SK-N-SH (cell line): ENCODE data around the gene BSG.

Experiments used
- EP300 ChIP-seq, 2 experiments: IDR thresholded peaks; 2 replicates each; pipeline versions ENCODE4 v1.4.0 to v1.6.1; 2012; ENCODE audit warnings: borderline replicate concordance in 1 of 2, low read depth in 1 of 2, low read length in 1 of 2
- FOSL2 ChIP-seq: IDR thresholded peaks from 2 replicates; pipeline ENCODE4 v1.4.0; 2012; ENCODE audit warnings: low read depth, mild to moderate bottlenecking, moderate library complexity, borderline replicate concordance
- GABPA ChIP-seq: IDR thresholded peaks from 2 replicates; pipeline ENCODE4 v1.4.0; 2012; ENCODE audit warnings: low read depth, mild to moderate bottlenecking
- MAX ChIP-seq: IDR thresholded peaks from 2 replicates; pipeline ENCODE4 v1.4.0; 2012; ENCODE audit warnings: low read depth
- MEF2A ChIP-seq: IDR thresholded peaks from 2 replicates; pipeline ENCODE4 v1.4.0; 2012; ENCODE audit warnings: low read depth, borderline replicate concordance
- NRF1 ChIP-seq: IDR thresholded peaks from 2 replicates; pipeline ENCODE4 v1.6.1; 2012; ENCODE audit warnings: low read depth, mild to moderate bottlenecking, low read length
- POLR2AphosphoS5 ChIP-seq: IDR thresholded peaks from 2 replicates; pipeline ENCODE4 v1.6.1; 2012; ENCODE audit warnings: low read depth, low read length
- RAD21 ChIP-seq: IDR thresholded peaks from 2 replicates; pipeline ENCODE4 v1.6.1; 2012; ENCODE audit warnings: mild to moderate bottlenecking, low read length
- RCOR1 ChIP-seq: fragments of 150-350 bp; IDR thresholded peaks from 2 replicates; pipeline ENCODE4 v1.6.1; 2017; ENCODE audit warnings: antibody characterized with exemption, low read length
- REST ChIP-seq: IDR thresholded peaks from 2 replicates; pipeline ENCODE4 v1.6.1; 2012; ENCODE audit warnings: mild to moderate bottlenecking, low read depth, low read length, moderate library complexity
- TAF1 ChIP-seq: IDR thresholded peaks from 2 replicates; pipeline ENCODE4 v1.6.1; 2012; ENCODE audit warnings: low read depth, mild to moderate bottlenecking, low read length, moderate library complexity, borderline replicate concordance
- TCF12 ChIP-seq: IDR thresholded peaks from 2 replicates; pipeline ENCODE4 v1.4.0; 2012
- YY1 ChIP-seq: IDR thresholded peaks from 2 replicates; pipeline ENCODE4 v1.4.0; 2012; ENCODE audit warnings: low read depth, mild to moderate bottlenecking
- TF ChIP-seq, protein P1 (sequence below): fragments of 200-600 bp; sonication (generic); IDR thresholded peaks from 2 replicates; pipeline ENCODE4 v1.6.1; 2017; ENCODE audit warnings: antibody characterized with exemption, mild to moderate bottlenecking, moderate library complexity

GRCh38 chr19:615619-616018 is 43.2 kb downstream of the BSG start:
- TF ChIP-seq RAD21 (no peak), YY1 (no peak), EP300 (IDR thresholded peaks at IDR 0.05; ENCODE audit: borderline replicate concordance in 1 of 2, low read depth in 1 of 2, low read length in 1 of 2) (no peak), POLR2AphosphoS5 (no peak), RCOR1 (no peak), NRF1 (no peak), TCF12 (no peak), MAX (no peak), REST (no peak), FOSL2 (no peak), MEF2A (no peak), TAF1 (no peak), GABPA (no peak)
- TF ChIP-seq, protein P1, sequence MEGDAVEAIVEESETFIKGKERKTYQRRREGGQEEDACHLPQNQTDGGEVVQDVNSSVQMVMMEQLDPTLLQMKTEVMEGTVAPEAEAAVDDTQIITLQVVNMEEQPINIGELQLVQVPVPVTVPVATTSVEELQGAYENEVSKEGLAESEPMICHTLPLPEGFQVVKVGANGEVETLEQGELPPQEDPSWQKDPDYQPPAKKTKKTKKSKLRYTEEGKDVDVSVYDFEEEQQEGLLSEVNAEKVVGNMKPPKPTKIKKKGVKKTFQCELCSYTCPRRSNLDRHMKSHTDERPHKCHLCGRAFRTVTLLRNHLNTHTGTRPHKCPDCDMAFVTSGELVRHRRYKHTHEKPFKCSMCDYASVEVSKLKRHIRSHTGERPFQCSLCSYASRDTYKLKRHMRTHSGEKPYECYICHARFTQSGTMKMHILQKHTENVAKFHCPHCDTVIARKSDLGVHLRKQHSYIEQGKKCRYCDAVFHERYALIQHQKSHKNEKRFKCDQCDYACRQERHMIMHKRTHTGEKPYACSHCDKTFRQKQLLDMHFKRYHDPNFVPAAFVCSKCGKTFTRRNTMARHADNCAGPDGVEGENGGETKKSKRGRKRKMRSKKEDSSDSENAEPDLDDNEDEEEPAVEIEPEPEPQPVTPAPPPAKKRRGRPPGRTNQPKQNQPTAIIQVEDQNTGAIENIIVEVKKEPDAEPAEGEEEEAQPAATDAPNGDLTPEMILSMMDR: no peak
